SK-N-SH treated with all-trans-retinoic acid at 6 μM for 48 hours (cell line): ENCODE data around the gene TTC7B.

Experiments used
- ATAC-seq: fragments of 200-7000 bp; cut with Tn5 transposase; 3 replicates; pipeline ENCODE4 v1.9.1; 2020; ENCODE audit warnings: mild to moderate bottlenecking, moderate library complexity
- ARNTL ChIP-seq: fragments of 450-650 bp; formaldehyde crosslinking; IDR thresholded peaks from 2 replicates; pipeline ENCODE4 v1.5.0; 2020; ENCODE audit warnings: low read depth, mild to moderate bottlenecking, moderate library complexity, borderline replicate concordance
- BACH2 ChIP-seq: fragments of 250-450 bp; sonication (Bioruptor Pico); IDR thresholded peaks from 2 replicates; pipeline ENCODE4 v1.9.0; 2021; ENCODE audit warnings: mild to moderate bottlenecking, borderline replicate concordance
- CREB5 ChIP-seq: fragments of 250-450 bp; sonication (Bioruptor Pico); IDR thresholded peaks from 2 replicates; pipeline ENCODE4 v1.5.1; 2020; ENCODE audit warnings: low read depth, mild to moderate bottlenecking, moderate library complexity
- CSDC2 ChIP-seq: fragments of 250-450 bp; sonication (Bioruptor Pico); IDR thresholded peaks from 2 replicates; pipeline ENCODE4 v1.5.0; 2020; ENCODE audit warnings: mild to moderate bottlenecking, moderate library complexity
- GLIS3 ChIP-seq: fragments of 250-450 bp; sonication (Bioruptor Pico); IDR thresholded peaks from 2 replicates; pipeline ENCODE4 v1.5.0; 2020; ENCODE audit warnings: mild to moderate bottlenecking, moderate library complexity
- ISL1 ChIP-seq: fragments of 250-450 bp; sonication (Bioruptor Pico); IDR thresholded peaks from 2 replicates; pipeline ENCODE4 v2.1.2; 2022; ENCODE audit warnings: mild to moderate bottlenecking, moderate library complexity
- PATZ1 ChIP-seq: fragments of 250-450 bp; sonication (Bioruptor Pico); IDR thresholded peaks from 2 replicates; pipeline ENCODE4 v1.8.0; 2020; ENCODE audit warnings: mild to moderate bottlenecking, moderate library complexity, borderline replicate concordance
- POU6F1 ChIP-seq: fragments of 250-450 bp; sonication (Bioruptor Pico); IDR thresholded peaks from 2 replicates; pipeline ENCODE4 v1.8.0; 2021; ENCODE audit warnings: low read depth, mild to moderate bottlenecking, moderate library complexity, borderline replicate concordance
- PPARA ChIP-seq: fragments of 250-450 bp; sonication (Bioruptor Pico); IDR thresholded peaks from 2 replicates; pipeline ENCODE4 v1.5.0; 2020; ENCODE audit warnings: mild to moderate bottlenecking, borderline replicate concordance
- RARB ChIP-seq: fragments of 250-450 bp; sonication (Bioruptor Pico); IDR thresholded peaks from 2 replicates; pipeline ENCODE4 v1.8.0; 2021; ENCODE audit warnings: mild to moderate bottlenecking, moderate library complexity
- SNAI2 ChIP-seq: fragments of 250-450 bp; sonication (Bioruptor Pico); IDR thresholded peaks from 2 replicates; pipeline ENCODE4 v1.5.0; 2020; ENCODE audit warnings: mild to moderate bottlenecking, moderate library complexity
- TCF4 ChIP-seq: fragments of 250-450 bp; sonication (Bioruptor Pico); IDR thresholded peaks from 2 replicates; pipeline ENCODE4 v1.8.0; 2021; ENCODE audit warnings: mild to moderate bottlenecking, moderate library complexity, borderline replicate concordance
- TOX ChIP-seq: fragments of 250-450 bp; sonication (Bioruptor Pico); IDR thresholded peaks from 2 replicates; pipeline ENCODE4 v1.8.0; 2021; ENCODE audit warnings: mild to moderate bottlenecking, moderate library complexity, borderline replicate concordance
- TSHZ2 ChIP-seq: fragments of 250-450 bp; sonication (Bioruptor Pico); IDR thresholded peaks from 2 replicates; pipeline ENCODE4 v1.5.0; 2020; ENCODE audit warnings: mild to moderate bottlenecking, moderate library complexity
- ZFP3 ChIP-seq: fragments of 250-450 bp; sonication (Bioruptor Pico); IDR thresholded peaks from 2 replicates; pipeline ENCODE4 v1.5.0; 2020; ENCODE audit warnings: mild to moderate bottlenecking, moderate library complexity
- ZNF565 ChIP-seq: fragments of 450-650 bp; formaldehyde crosslinking; conservative IDR thresholded peaks from 2 replicates; pipeline ENCODE4 v1.5.0; 2020; ENCODE audit warnings: low read depth, mild to moderate bottlenecking, moderate library complexity
- ZNF70 ChIP-seq: fragments of 450-650 bp; formaldehyde crosslinking; IDR thresholded peaks from 2 replicates; pipeline ENCODE4 v1.5.0; 2020; ENCODE audit warnings: mild to moderate bottlenecking, moderate library complexity

The TTC7B gene

GRCh38 chr14:90849787-90850444, 33.7 kb upstream of the TTC7B start:
- no peak for TF ChIP-seq ZFP3 (CRISPR knock-in tag)
- no peak for TF ChIP-seq PATZ1 (CRISPR knock-in tag)
- TF ChIP-seq ZNF565 = no peak
- TF ChIP-seq ARNTL = no peak
- no peak for TF ChIP-seq ISL1 (CRISPR knock-in tag)
- TF ChIP-seq POU6F1 (CRISPR knock-in tag) = no peak
- no peak for TF ChIP-seq GLIS3 (CRISPR knock-in tag)
- no peak for TF ChIP-seq TOX (CRISPR knock-in tag)
- no peak for TF ChIP-seq ZNF70 (CRISPR knock-in tag)
- TF ChIP-seq, all 23 proteins: peak for 0
- no peak for ATAC-seq

GRCh38 chr14:90848944-90849731, 32.9 kb upstream of the TTC7B start:
- TF ChIP-seq ISL1 (CRISPR knock-in tag) (no peak), POU6F1 (CRISPR knock-in tag) (no peak), TSHZ2 (CRISPR knock-in tag) (no peak), ZFP3 (CRISPR knock-in tag) (no peak), ARNTL (no peak), RARB (CRISPR knock-in tag) (no peak), SNAI2 (CRISPR knock-in tag) (no peak), TOX (CRISPR knock-in tag) (no peak), BACH2 (CRISPR knock-in tag) (no peak), PATZ1 (CRISPR knock-in tag) (no peak), ZNF70 (CRISPR knock-in tag) (no peak), CREB5 (CRISPR knock-in tag) (no peak), TCF4 (no peak), PPARA (CRISPR knock-in tag) (no peak), CSDC2 (no peak)

More at GRCh38 chr14:90848944-90849731, 32.9 kb upstream of the TTC7B start:
- no peak for ATAC-seq
